Brain microvascular endothelial cell (primary cell): ENCODE measurements around the gene CYP8B1.

Experiments
- DNase-seq: peaks from one replicate; pipeline ENCODE4 v3.0.0-alpha.2; 2020
- H3K27ac ChIP-seq: fragments of 250-450 bp; sonication (Bioruptor Pico); 2 replicates; pipeline ENCODE4 v1.5.1; 2020; ENCODE audit warnings: mild to moderate bottlenecking, moderate library complexity
- H3K27me3 ChIP-seq: fragments of 250-450 bp; sonication (Bioruptor Pico); replicated peaks from 2 replicates; pipeline ENCODE4 v1.5.1; 2020; ENCODE audit warnings: mild to moderate bottlenecking
- H3K36me3 ChIP-seq: fragments of 250-450 bp; sonication (Bioruptor Pico); replicated peaks from 2 replicates; pipeline ENCODE4 v1.5.1; 2020; ENCODE audit warnings: mild to moderate bottlenecking
- H3K4me3 ChIP-seq: 2 replicates; pipeline ENCODE4 v1.5.1; 2011; ENCODE audit warnings: low read depth, mild to moderate bottlenecking, control low read depth, low read length, moderate library complexity
- CTCF ChIP-seq: IDR thresholded peaks from 2 replicates; pipeline ENCODE4 v1.5.1; 2011; ENCODE audit warnings: low read depth, mild to moderate bottlenecking, moderate library complexity, low read length, control low read depth, inconsistent platforms; ENCODE audit errors: missing control alignments
- in situ Hi-C: cut with HindIII; loops from 2 replicates; pipeline ENCODE4 v1.10.0; 2017; ENCODE audit warnings: low sequenced_read_pairs, low pct_ligation_motif_present

The CYP8B1 gene

GRCh38 chr3:42849017-42849416 is 26.7 kb downstream of the CYP8B1 start:
- no peak overlapping the region for H3K4me3 ChIP-seq
- DNase-seq: no peak
- TF ChIP-seq CTCF: no peak
- in situ Hi-C loops: no loop called here
- H3K27me3 ChIP-seq: no peaks in the 10 kb centered on the region
- no peak overlapping the region for H3K27ac ChIP-seq
- H3K36me3 ChIP-seq: no peaks in the 10 kb centered on the region

GRCh38 chr3:42847731-42848130 is 27.9 kb downstream of the CYP8B1 start:
- Histone ChIP-seq H3K27me3 (no peaks in the 10 kb centered on the region), H3K27ac (no peak overlapping the region), H3K36me3 (no peaks in the 10 kb centered on the region), H3K4me3 (no peak overlapping the region)
- in situ Hi-C loops: no loop called here
- no peak for TF ChIP-seq CTCF
- DNase-seq: no peak

- Histone ChIP-seq H3K27me3 (no peaks in the 10 kb centered on the region), H3K36me3 (no peaks in the 10 kb centered on the region), H3K27ac (no peak overlapping the region), H3K4me3 (no peak overlapping the region)
- DNase-seq: no peak
- no peak for TF ChIP-seq CTCF
- in situ Hi-C loops: no loop called here
These were observed 28.8 kb downstream of the CYP8B1 start for GRCh38 chr3:42846685-42847522.

- in situ Hi-C loops: no loop called here
- Histone ChIP-seq H3K4me3 (no peak overlapping the region), H3K27ac (no peak overlapping the region), H3K27me3 (no peaks in the 10 kb centered on the region), H3K36me3 (no peaks in the 10 kb centered on the region)
- no peak for DNase-seq
- no peak for TF ChIP-seq CTCF
These were observed 30.9 kb downstream of the CYP8B1 start for GRCh38 chr3:42844815-42845214.

- H3K36me3 ChIP-seq: no peaks in the 10 kb centered on the region
- no peak for TF ChIP-seq CTCF
- H3K27ac ChIP-seq: no peak overlapping the region
- H3K27me3 ChIP-seq: no peaks in the 10 kb centered on the region
- H3K4me3 ChIP-seq: no peak overlapping the region
- in situ Hi-C loops: no loop called here
- DNase-seq: no peak
These were observed 31.3 kb downstream of the CYP8B1 start for GRCh38 chr3:42844412-42844713.
